GM23338 (cell line): ENCODE data around the gene RNF157.
A peak's percentile ranks its signal among the peaks of the same experiment; 100 is the strongest.

Experiments used
- CTCF ChIP-seq, 2 experiments: fragments of 200-600 bp in 1 of 2; sonication (generic) in 1 of 2; conservative IDR thresholded peaks; 2 replicates each; pipeline versions ENCODE4 v1.5.1 to v1.6.1; 2016 to 2017; ENCODE audit warnings: antibody characterized with exemption in 2 of 2, low read depth in 2 of 2, mild to moderate bottlenecking in 2 of 2, moderate library complexity in 1 of 2
- JUNB ChIP-seq: IDR thresholded peaks from one replicate; pipeline ENCODE4 v1.6.1; 2016; ENCODE audit warnings: antibody characterized with exemption; ENCODE audit not compliant: unreplicated experiment

GRCh38 chr17:76131051-76131691 is 109.1 kb downstream of the RNF157 start:
- TF ChIP-seq CTCF (conservative IDR thresholded peaks at IDR 0.05; ENCODE audit: low read depth in 2 of 2), result peak in 1 of 2 experiments; percentile 15; a peak in 1 of 4 replicates
- no peak for TF ChIP-seq JUNB
